RPMI7951 (cell line): ENCODE data around the gene MKS1. TPM values are rescaled to one million over a fixed set of nuclear protein-coding genes. Genes with fewer than 3 reads are reported as not detected.

Experiments used
- DNase-seq: peaks from one replicate; pipeline ENCODE4 v3.0.0-alpha.2; 2012; ENCODE audit warnings: low read depth
- total RNA-seq: library from RNA; depleted of rRNA; stranded (reverse); fragments of >200 nt; shearing (Covaris generic); gene quantifications from 2 replicates; pipeline ENCODE4 v1.2.3, GENCODE V29; 2014; rRNA removed

MKS1 gene
- 8.8 and 15.7 TPM in 2 replicates for total RNA-seq

DNA sequence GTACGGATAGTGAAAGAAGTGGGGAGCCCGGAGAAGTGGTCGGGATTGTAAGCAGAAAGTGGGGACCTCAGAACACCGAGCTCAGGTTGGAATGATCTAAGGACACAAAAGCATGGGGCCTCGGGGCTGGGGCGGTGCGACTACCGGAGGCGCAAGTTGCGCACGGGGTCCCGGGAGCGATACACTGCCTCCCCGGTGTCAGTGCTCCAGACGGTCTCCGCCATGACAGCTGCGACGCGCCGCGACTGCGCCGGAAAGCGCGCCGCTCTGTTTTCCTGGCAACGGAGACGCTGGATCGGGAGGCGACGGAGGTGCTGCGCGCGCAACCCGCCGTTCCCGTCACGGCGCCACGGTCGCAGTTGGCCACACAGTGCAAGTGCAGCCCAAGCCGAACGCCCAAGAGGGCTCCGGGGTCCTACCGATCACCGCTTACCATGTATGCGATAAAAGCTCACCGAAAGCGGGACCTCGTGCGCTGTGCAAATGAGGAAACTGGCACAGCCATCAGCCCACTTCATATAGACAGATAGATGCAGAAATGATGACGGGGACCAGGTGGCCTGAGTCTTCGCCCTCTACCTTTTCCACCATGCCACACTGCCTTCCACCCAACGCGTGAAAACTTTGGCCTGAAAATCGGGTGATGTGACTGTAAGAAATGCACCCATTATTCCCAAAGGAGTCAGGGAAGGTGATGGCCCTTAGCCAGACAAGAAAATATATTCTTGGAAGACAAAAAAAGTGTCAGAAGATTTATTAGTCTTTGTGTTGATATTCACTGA lies at the start of gene MKS1:
Gene MKS1, minus strand, starts transcription at position 249 of the 782 bp plus-strand sequence. Its CDS starts 25 bp downstream, at position 224.
- peak; percentile 85 for DNase-seq

DNA sequence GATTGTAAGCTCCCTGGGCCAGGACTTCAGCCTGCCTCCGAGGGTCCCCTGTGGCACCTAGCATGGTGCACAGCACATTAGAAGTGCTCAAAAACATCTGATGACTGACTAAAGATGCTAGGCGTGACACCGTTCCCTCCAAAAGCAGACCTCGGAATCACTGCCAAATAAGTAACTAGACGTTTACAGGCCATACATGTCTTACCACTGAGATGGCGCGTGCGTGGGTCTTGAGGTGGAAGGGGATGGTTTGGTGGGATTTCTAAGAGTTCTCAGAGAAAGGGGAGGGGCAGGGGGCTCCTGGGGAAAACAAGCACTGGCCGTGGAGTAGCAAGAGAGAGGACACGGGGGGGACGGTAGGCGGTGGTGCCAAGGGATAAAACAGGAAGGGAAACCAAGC lies 49.3 kb upstream of the MKS1 start:
- no peak for DNase-seq

DNA sequence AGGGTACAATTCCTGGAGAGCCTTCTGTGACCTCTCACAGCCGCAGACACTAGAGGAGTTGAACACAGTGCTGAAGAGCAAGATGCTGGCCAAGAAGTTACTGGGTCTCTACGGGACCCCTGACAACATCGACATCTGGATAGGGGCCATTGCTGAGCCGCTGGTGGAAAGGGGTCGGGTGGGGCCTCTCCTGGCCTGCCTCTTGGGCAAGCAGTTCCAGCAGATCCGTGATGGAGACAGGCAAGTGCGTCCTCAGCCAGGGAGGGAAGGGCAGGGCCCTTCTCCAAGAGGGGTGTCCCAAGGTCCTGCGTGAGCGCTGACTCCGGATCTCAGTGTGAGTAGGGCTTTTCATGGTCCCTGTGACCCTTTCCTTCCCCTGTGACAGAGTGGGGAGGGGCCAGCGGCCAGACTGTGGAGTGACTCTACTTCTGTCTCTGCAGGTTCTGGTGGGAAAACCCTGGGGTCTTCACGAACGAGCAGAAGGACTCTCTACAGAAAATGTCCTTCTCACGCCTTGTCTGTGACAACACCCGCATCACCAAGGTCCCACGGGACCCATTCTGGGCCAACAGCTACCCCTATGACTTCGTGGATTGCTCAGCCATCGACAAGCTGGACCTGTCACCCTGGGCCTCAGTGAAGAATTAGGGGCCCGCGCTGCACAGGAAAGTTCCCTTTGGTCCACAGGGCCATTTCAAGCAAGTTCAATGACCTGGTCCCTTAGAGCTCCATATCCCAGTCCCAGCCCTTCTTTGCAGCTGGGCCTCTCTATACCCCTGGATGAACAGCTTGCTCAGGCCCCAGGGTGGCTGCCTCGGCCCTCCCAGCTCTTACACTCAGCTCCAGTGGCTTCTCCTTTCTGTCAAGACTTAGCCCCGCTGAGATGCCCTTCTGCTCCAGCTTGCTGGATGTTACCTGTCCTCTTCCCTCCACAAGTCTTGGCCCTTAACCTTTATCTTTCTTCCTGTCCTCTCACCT lies 48.6 kb upstream of the MKS1 start:
- DNase-seq = no peak

DNA sequence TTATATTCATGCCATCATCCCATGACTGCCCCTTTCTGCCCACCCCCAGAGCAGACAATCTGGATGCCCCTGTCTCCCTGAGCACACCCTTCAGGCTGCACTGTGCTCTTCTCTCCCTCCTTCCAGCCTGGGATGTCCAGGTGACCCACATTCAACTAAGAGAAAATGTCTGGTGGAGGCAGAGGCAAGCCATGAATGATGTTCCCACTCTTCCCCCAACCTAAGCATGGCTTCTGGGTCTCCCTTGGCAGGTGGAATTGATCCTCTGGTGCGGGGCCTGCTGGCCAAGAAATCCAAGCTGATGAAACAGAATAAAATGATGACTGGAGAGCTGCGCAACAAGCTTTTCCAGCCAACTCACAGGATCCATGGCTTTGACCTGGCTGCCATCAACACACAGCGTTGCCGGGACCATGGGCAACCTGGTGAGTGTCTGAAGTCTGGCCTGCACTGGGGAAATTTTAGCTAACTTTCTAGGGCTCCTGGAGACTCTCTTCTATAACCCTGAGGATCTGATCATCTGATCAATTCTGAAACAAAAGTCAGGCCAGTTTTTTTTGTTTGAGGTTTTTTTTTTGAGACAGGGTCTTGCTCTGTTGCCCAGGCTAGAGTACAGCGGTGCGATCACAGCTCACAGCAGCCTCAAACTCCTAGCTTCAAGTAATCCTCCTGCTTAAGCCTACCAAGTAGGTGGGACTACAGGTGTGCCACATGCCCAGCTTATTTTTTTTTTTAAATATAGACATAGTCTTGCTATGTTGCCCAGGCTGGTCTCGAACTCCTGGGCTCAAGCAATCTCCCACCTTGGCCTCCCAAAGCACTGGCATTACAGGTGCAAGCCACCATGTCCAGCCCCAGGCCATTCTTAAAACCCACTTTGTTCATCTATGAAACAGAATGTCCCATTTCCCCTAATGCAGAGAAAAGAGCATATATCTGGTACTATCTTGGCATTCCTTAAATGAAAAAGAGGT lies 47.1 kb upstream of the MKS1 start:
- DNase-seq = no peak

DNA sequence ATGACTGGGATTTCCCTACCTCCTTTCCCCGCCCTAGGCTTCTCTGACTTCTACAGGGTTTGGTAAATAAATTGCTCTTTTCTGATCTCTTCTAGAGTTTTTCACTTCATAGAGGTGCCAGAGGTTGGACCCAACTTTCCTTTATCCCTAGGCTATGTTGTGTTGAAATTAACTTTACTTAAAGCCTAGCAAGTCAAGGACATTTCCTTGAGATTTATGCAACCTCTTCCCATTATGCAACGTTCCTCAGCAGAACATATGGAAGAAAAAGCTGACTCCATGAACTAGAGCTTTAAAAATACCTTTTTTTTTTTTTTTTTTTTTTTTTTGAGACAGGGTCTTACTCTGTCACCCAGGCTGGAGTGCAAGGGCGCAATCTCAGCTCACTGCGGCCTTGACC lies 46.2 kb upstream of the MKS1 start:
- DNase-seq = no peak

DNA sequence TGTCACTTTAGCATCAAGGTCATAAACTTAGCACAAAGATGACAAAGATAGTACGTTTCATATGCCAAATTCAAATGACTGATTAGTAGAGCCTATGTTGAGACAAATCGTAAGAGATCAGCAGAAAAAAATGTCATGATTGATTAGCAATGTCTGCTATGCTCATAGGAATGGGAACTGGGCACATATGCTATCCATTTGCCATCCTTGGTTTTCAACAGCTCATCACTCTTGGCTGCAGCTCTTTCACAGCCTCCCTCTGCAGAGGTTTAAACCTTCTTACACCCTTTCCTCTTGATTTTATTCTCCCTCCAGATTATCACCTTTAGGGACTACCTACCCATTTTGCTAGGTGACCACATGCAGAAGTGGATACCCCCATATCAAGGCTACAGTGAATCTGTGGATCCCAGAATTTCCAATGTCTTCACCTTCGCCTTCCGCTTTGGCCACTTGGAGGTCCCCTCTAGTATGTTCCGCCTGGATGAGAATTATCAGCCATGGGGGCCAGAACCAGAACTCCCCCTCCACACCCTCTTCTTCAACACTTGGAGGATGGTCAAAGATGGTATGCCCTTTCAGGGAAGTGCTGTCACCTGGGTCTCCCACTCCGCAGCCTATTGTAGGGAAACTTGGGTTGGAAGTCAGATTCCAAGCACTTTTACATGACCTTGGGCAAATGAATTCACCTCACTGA lies 45.5 kb upstream of the MKS1 start:
- no peak for DNase-seq

DNA sequence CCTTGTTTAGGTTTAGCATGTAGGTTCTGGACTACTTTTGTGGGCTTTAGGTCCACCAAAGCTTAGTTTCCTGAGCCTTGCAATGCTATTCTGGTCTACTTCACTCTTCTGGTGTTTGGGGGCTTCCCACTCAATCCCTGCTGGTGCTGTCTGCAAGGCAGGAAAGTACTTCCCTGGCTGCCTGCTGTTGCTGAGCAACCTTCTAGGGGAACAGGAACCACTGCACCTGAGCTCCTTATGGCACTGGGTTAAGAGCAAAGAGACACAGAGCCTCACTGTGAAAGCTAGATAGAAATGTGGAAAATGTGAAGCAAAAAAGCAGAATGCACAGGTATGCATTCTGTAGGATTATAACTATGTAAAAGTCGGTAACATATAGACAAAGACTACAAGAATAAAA lies 44.7 kb upstream of the MKS1 start:
- DNase-seq = no peak

DNA sequence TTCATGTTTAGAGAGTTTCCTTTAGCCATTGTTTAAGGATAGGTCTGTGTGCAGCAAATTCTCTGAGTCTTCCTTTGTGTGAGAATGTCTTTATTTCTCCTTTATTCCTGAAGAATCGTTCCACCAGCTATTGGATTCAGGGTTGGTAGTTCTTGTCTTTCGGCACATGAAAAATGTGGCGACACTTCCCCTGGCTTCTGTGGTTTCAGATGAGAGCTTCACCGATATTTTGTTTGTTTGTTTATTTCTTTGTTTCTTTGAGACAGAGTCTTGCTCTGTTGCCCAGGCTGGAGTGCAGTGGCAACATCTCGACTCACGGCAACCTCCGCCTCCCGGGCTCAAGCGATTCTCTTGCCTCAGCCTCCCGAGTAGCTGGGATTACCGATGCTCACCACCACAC lies 43.1 kb upstream of the MKS1 start:
- DNase-seq = no peak

DNA sequence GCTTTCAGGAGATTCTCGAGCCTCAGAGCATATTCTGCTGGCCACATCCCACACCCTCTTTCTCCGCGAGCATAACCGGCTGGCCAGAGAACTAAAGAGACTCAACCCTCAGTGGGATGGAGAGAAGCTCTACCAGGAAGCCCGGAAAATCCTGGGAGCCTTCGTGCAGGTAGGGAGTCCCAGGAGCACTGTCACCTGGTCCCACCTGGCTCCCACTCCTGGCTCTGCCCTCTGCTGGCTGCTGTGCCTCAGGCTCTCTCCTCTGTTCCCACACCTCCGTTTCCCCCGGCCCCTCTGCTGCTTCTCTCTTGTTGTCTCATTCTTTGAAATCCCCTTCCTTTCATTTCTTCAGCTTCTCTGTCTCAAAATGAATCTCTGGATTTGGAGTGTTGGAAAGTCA lies 35.7 kb upstream of the MKS1 start:
- DNase-seq = no peak

DNA sequence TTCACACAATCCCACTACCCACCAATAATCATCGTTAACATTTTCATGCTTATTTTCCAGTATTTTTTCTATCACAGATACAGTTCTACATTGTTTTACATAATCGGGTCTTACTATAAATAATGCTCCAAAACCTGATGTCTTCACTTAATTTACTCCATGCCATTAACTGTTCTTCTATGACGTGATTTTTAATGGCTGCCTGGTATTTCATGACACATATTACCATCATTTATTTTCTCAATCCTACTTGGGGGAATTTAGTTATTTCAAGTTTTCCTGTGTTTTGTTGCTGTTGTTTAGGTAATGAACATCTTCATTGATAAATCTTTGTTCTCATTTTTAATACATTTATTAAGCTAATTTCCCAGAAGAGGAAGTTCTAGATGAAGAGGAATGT lies 34.0 kb upstream of the MKS1 start:
- no peak for DNase-seq

DNA sequence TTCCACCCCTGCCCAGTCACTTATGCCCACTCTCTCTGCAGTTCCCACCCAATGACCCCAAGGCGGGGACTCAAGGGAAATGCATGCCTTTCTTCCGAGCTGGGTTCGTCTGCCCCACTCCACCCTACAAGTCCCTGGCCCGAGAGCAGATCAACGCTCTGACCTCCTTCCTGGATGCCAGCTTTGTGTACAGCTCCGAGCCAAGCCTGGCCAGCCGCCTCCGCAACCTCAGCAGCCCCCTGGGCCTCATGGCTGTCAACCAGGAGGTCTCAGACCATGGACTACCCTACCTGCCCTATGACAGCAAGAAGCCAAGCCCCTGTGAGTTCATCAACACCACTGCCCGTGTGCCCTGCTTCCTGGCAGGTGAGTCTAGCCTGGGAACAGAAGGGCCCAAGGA lies 33.1 kb upstream of the MKS1 start:
- DNase-seq = no peak

DNA sequence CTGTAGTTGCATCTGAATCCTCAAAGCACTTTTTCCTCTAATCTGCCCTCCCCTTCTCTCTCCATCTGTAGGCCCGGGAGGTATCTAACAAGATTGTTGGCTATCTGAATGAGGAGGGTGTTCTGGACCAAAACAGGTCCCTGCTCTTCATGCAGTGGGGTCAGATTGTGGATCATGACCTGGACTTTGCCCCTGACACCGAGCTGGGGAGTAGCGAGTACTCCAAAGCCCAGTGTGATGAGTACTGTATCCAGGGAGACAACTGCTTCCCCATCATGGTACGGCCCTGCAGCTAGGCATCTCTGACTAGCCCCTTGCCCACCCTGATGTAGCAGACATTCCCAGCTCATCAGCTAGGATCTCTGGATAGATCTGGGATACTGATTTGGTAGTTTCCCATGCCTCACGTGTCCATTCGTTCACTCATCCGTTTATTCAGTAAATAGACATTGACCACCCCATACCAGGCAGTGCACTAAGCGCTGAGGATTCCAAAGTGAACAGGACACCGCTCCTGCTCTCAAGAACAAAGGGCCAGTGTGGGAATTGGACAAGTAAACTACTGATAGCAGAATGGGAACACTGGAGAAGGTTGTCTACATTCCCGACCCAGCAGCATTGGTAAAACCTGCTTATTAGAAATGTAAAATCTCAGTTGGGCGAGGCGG lies 31.4 kb upstream of the MKS1 start:
- no peak for DNase-seq

DNA sequence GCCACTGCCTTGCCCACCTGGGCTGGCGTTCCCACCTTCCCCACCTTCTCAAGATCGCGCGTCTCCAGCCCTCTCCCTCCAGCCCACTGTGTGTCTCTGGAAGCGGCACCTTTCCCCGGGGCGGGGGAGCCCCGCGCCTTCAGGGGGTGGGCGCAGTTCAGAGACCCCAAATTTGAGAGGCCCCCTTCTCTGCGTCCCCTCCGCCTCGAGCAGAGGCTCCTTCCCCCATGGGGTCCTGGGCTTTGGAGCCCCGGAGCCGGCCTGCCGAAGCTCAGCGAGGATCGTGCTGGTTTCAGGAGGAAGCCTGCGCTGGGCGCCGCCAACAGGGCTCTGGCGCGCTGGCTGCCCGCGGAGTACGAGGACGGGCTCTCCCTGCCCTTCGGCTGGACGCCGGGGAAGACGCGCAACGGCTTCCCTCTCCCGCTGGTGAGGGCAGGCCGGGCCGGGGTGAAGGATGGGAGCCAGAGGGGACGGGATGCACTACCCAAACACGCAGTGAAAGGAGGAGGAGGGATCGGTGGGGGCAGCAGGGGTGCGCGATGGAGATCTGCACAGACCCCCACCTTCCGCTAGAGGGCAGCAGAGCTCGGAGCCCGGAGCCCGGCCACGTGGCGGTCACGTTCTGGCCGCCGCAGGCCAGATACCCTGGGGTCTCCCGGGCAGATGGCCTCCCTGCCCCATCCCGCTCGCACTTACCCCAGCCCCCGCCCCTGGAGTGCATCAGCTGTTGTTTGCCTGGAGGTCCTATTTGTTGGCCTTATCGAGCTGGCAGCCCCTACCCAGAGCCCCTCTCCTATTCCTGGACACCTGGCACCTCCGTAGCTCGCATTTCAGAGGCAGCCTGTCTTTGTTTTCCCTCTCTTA lies 30.4 kb upstream of the MKS1 start:
- DNase-seq = peak; percentile 16

DNA sequence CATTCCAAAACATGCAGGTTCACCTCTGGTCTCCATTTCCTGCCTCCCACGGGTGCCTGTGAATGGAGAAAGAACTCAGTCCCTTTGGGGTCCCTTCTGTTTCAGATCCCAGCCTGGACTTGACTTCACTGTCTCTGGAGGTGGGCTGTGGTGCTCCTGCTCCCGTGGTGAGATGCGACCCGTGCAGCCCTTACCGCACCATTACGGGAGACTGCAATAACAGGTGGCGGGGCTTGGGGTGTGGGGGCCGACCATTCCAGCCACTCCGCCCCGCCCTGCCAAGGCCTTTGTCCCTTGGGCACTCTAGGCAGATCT lies 29.9 kb upstream of the MKS1 start:
- no peak for DNase-seq

DNA sequence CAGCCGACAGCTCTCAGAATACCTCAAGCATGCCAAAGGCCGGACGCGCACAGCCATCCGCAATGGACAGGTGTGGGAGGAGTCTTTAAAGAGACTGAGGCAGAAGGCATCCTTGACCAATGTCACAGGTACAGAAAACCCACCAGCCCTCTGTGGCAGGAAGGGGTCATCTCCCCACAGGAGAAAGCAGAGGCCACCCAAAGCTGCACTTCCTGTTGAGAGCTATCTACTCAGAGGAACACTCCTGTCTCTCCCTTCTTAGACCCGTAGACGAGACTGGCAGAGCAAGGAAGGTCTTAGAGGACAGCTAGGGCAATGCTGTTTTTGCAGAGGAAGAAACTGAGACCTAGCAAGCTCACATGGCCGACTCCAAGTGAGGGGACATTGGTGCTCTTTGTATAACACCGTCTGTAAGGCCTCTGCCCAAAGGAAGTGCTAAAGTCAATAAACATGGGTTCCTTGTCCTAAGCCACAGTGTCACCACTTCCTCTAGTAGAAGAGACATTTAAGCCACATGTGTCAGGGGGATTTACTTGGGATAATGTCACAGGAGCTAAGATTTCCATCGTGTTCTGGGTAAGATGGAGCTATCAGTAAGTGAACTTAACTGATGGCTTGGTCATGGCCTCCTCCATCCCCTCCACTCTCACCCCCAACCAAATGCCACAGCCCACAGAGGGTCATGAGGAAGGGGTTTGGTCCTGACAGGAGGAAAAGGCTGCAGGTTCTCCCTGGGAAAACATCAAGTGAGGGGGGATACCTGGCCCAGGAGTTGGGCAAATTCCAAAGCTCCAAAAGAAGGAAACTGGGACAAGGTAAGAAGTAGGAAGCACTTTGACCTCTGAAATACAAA lies 28.7 kb upstream of the MKS1 start:
- no peak for DNase-seq

DNA sequence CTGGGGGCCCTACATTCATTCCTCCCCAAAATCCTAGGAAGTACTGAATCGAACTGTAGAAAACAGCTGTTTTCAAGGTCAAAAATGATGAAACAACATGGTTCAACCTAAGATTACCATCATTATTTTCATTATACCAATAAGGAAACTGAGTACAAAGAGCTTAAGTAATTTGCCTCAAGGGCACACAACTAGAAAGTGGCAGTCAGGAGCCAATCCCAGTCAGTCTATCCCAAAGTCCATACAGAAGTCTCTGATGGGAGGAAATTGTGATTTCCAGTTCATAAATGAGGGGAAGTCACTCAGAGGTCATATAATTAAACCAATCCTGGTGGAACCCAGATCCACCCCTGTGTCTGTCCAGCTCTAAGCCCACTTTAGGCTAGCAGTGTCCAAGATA lies 27.7 kb upstream of the MKS1 start:
- DNase-seq = no peak

DNA sequence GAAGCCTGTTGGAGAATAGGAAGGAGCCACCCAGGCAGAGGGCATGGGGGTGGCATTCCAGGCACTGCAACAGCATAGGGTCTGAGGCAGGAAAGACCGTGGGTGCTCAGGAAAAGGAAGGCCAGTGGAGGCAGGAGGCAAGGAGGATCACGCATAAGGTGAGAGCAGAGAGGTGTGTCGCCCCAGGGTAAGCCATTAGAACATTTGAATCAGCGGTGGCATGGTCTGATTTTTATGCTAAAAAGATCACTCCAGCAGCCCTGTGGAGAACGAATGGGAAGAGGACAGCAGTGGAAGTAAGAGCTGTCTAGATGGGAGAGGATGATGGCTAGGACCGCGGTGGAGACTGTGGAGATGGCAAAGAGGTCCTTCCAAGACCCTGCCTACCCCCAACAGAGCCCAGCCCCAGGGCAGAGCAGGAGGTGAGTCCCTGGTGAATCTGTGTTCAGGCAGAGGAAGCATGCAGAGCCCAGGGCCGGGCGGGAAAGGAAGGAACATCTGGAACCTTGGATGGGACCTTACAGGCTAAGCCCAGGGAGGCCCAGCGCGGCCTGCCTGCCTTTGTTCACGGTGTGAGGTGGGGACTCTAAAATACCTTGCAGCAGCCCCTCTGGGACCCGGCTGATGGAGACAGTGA lies 27.2 kb upstream of the MKS1 start:
- no peak for DNase-seq

DNA sequence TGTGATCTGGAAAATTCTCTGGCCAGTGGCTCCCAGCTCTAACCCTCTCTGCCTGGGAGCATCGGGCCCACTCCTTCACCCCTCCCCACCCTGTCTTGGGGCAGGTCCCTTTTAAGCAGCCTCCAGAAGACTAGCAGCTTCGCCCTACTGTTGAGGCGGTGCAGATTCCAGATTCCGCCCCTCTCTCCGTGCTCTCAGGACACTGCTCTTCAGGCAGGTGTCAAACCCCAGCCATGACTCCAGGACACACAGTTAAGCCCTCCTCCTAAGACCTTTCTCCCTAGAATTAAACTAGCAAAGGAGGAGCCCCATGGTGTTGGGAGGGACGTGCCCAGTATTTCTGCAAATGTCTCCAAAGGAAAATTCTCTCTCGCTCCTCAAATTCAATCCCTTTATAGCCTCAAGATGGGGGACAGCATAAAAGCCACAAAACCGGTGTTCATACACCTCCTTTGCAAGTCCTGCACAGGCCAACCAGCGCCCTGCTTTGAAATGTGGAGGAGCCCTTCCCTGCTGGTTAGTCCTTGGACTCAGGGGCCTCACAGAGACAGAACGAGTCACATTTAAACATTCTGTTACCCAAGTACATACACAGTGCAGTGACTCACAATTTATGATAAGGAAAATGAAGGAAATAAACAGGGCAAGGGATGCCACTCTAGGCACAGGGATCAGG lies 26.5 kb upstream of the MKS1 start:
- no peak for DNase-seq
